Activated T-cell treated with anti-CD3 and anti-CD28 coated beads for 24 hours (primary cell): ENCODE measurements around the gene GOLGA8N.

Source experiments
- DNase-seq: peaks from one replicate; pipeline ENCODE4 v3.0.0-alpha.2; 2020; ENCODE audit warnings: low read depth

Gene GOLGA8N

DNA sequence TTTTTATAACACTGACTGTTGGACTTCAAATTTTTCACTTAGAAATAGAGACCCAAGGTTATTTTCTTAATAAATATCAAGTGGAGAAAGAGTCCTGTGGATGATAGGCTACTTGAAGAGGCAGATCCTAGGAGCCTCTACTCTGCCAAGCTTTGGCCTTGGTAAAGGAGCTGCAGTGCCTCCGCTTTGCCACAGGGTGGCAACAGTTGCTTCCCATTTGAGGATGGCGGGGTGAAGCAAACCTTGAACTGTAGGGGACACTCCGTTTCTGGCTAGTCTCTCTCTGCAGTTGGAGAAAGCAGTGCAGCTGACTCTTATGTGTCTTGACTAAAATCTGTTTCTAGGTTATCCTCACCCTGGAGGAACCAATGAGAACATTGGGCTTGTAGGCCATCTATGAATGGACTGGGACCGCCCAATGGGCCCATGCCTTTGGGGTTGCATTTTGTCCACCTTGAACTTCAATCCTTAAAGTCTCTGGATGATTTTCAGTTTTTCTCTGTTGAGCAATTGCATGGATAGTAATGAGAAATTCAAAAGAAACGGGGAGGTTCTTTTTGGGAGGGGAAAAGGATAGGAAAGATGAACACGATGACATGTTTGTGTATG is 58.1 kb downstream of the GOLGA8N start:
- peak; percentile 17 for DNase-seq

DNA sequence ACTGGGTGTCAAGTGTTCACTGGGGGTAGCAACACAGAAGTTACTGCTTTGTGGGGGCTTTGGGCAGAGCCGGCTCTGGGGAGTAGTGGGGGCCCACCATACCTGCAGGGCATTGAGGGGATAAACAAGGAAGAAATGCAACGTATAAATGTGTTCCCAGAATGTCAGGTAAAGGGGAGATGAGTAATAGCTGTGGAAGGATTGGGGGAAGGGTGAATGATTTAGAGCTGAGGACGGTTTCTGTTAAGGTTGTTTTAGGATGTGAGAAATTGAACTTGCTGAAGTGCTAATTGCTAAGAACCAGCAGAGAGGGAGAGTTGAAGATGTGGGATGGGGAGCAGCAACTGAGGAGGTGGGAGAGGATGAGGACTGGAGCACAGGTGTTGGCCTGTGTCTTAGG is 58.9 kb downstream of the GOLGA8N start:
- no peak for DNase-seq

DNA sequence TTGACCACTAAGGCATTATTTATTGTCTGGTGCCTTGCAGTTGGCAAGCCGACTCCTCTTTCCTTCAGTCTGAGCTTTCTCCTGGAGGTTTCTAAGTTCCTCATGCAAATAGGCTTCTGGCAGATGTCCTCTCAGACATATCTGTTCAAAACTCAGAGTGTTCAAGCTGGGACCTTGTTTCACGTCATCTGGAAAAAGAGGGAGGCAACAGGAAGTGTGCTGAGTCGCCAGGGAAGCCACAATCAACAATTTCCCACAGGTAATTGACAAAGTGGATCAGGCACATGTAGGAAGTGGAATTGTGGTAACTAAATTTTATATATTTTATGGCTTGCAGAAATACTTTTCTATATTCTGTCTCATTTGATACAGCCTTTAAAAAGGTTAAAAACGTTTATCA is 62.8 kb downstream of the GOLGA8N start:
- no peak for DNase-seq

DNA sequence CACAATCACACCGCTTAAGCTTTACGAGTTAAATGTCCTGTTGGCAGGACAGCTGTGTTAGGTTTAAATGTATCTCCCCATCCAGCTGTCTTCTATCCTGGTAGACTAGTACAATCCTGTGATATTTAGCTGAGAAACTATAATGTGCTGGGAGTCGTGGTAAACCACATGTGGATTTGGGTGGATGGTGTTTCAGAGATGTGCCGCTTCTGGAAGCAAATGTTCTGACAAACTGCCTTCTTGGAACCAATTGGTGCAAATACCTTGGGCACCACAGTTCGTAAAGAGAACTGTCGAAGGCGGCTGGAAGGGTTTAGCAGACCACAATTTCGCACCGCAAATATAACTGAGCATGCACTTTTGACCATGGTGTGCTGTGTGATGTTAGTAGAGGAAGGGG is 63.2 kb downstream of the GOLGA8N start:
- DNase-seq, result no peak
